ENCODE data around the gene IFT27.

IFT27 gene

GRCh38 chr22:36817525-36817848 lies 41.6 kb upstream of the IFT27 start:
- Histone ChIP-seq H3K27me3 (ENCODE audit: control insufficient read depth, low read length) (peaks cover 32% of the 10 kb centered on the region), H4K20me1 (ENCODE audit: control insufficient read depth, insufficient read depth, low read depth, low read length) (no peaks in the 10 kb centered on the region), H3K4me3 (ENCODE audit: low read length) (no peak overlapping the region), H3K4me2 (ENCODE audit: low read length) (no peak overlapping the region), H3K36me3 (ENCODE audit: control insufficient read depth, low read length) (no peaks in the 10 kb centered on the region), H3K79me2 (ENCODE audit: control insufficient read depth, low read length) (no peaks in the 10 kb centered on the region), H3K9me3 (ENCODE audit: control insufficient read depth, insufficient read depth, low read length) (no peaks in the 10 kb centered on the region), H3K27ac (ENCODE audit: low read depth, low read length) (no peak overlapping the region), H3K4me1 (ENCODE audit: control insufficient read depth, low read length) (no peaks in the 10 kb centered on the region), H3K9me2 (replicated peaks; ENCODE audit: control insufficient read depth, low read length) (no peaks in the 10 kb centered on the region), H3F3A (ENCODE audit: control insufficient read depth, insufficient read depth) (no peaks in the 10 kb centered on the region)
- TF ChIP-seq EZH2phosphoT487 (IDR thresholded peaks at IDR 0.05; ENCODE audit: borderline replicate concordance, low read length) = no peak
- no peak for TF ChIP-seq CTCF (IDR thresholded peaks at IDR 0.05; ENCODE audit: low read depth, low read length, poor library complexity, severe bottlenecking)

- no peaks in the 10 kb centered on the region for H3K4me1 ChIP-seq (ENCODE audit: control insufficient read depth, low read length)
- no peaks in the 10 kb centered on the region for H3K9me2 ChIP-seq (replicated peaks; ENCODE audit: control insufficient read depth, low read length)
- no peaks in the 10 kb centered on the region for H3F3A ChIP-seq (ENCODE audit: control insufficient read depth, insufficient read depth)
- no peak within 1 kb of the TSS for H3K4me2 ChIP-seq (ENCODE audit: low read length)
- peaks cover 32% of the 10 kb centered on the region for H3K27me3 ChIP-seq (ENCODE audit: control insufficient read depth, low read length)
- H4K20me1 ChIP-seq (ENCODE audit: control insufficient read depth, insufficient read depth, low read depth, low read length) = no peaks in the 10 kb centered on the region
- TF ChIP-seq CTCF (IDR thresholded peaks at IDR 0.05; ENCODE audit: low read depth, low read length, poor library complexity, severe bottlenecking) (no peak), EZH2phosphoT487 (IDR thresholded peaks at IDR 0.05; ENCODE audit: borderline replicate concordance, low read length) (no peak)
- no peak within 1 kb of the TSS for H3K4me3 ChIP-seq (ENCODE audit: low read length)
- no peaks in the 10 kb centered on the region for H3K9me3 ChIP-seq (ENCODE audit: control insufficient read depth, insufficient read depth, low read length)
- no peaks in the 10 kb centered on the region for H3K36me3 ChIP-seq (ENCODE audit: control insufficient read depth, low read length)
- no peak within 1 kb of the TSS for H3K27ac ChIP-seq (ENCODE audit: low read depth, low read length)
- H3K79me2 ChIP-seq (ENCODE audit: control insufficient read depth, low read length) = no peaks in the 10 kb centered on the region
Measured at GRCh38 chr22:36816636-36817524, 41.0 kb upstream of the IFT27 start, which contains the start of gene PVALB. Gene PVALB, minus strand, starts transcription at chr22:36817035. Its CDS starts 30 bp downstream, at chr22:36817005.

DNA sequence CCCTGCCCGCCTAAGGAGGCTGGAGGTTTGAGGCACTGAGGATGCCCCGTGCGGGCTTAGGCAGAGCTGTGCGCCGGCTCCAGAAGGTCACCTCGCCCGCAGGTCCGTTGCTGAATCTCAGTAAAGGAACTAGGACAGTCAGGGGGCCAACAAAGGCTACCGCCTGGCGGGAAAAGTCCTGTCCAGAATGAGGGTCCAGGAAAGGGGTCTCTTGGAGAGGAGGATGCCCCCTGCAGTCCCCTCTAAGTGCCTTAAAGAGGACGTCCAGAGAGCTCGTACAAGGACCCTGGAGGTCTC lies 40.4 kb upstream of the IFT27 start:
- peaks cover 32% of the 10 kb centered on the region for H3K27me3 ChIP-seq (ENCODE audit: control insufficient read depth, low read length)
- no peaks in the 10 kb centered on the region for H3K9me2 ChIP-seq (replicated peaks; ENCODE audit: control insufficient read depth, low read length)
- no peaks in the 10 kb centered on the region for H3K4me1 ChIP-seq (ENCODE audit: control insufficient read depth, low read length)
- H3K36me3 ChIP-seq (ENCODE audit: control insufficient read depth, low read length) = no peaks in the 10 kb centered on the region
- no peaks in the 10 kb centered on the region for H3K9me3 ChIP-seq (ENCODE audit: control insufficient read depth, insufficient read depth, low read length)
- no peak overlapping the region for H3K27ac ChIP-seq (ENCODE audit: low read depth, low read length)
- no peak for TF ChIP-seq CTCF (IDR thresholded peaks at IDR 0.05; ENCODE audit: low read depth, low read length, poor library complexity, severe bottlenecking)
- TF ChIP-seq EZH2phosphoT487 (IDR thresholded peaks at IDR 0.05; ENCODE audit: borderline replicate concordance, low read length) = no peak
- H4K20me1 ChIP-seq (ENCODE audit: control insufficient read depth, insufficient read depth, low read depth, low read length) = no peaks in the 10 kb centered on the region
- H3K4me2 ChIP-seq (ENCODE audit: low read length) = no peak overlapping the region
- no peaks in the 10 kb centered on the region for H3K79me2 ChIP-seq (ENCODE audit: control insufficient read depth, low read length)
- H3K4me3 ChIP-seq (ENCODE audit: low read length) = no peak overlapping the region
- no peaks in the 10 kb centered on the region for H3F3A ChIP-seq (ENCODE audit: control insufficient read depth, insufficient read depth)

Measured in DOHH2 (cell line).